Naive thymus-derived CD8-positive, alpha-beta T cell (primary cell): ENCODE measurements around the gene INHBE. TPM values are rescaled to one million over a fixed set of nuclear protein-coding genes. Genes with fewer than 3 reads are reported as not detected.
A peak's percentile ranks its signal among the peaks of the same experiment; 100 is the strongest.
"Not testable (repeated sequence)": the region's sequence is repeated elsewhere in the genome, so short reads cannot be mapped to it uniquely, and the experiment has no call there.

Experiments used
- ATAC-seq, 2 donors: fragments of 150-1000 bp; cut with Tn5 transposase in 1 of 2; sonication (Bioruptor Pico), chemical (Tn5 transposase) in 1 of 2; 1 replicate in 1 of 2; 2 replicates in 1 of 2; pipeline ENCODE4 v1.10.0; 2021; ENCODE audit warnings: mild to moderate bottlenecking in 2 of 2, moderate library complexity in 2 of 2
- POLR2A ChIA-PET: fragments of 350-600 bp; sonication (Branson Sonifier 250); formaldehyde crosslinking; loops from one replicate; lab custom pipeline; 2021; ENCODE audit warnings: antibody characterized with exemption; lab: Charles Lee
- DNase-seq, 10 donors: peaks; one replicate each; pipeline versions ENCODE4 v3.0.0 to v3.0.0-alpha.2; 2020 to 2022
- H3K27ac Mint-ChIP-seq, 10 donors: one replicate each; pipeline ENCODE4 v1.8.0; 2020 to 2022; ENCODE audit warnings: mild to moderate bottlenecking in 10 of 10, mixed read lengths in 10 of 10, moderate library complexity in 4 of 10, inconsistent platforms in 1 of 10
- H3K27me3 Mint-ChIP-seq, 5 donors: one replicate each; pipeline ENCODE4 v1.8.0; 2021 to 2022; ENCODE audit warnings: mixed read lengths in 5 of 5
- H3K36me3 Mint-ChIP-seq, 3 donors: one replicate each; pipeline ENCODE4 v1.8.0; 2020 to 2022; ENCODE audit warnings: mixed read lengths in 3 of 3, mild to moderate bottlenecking in 2 of 3, inconsistent platforms in 1 of 3
- H3K4me1 Mint-ChIP-seq, 4 donors: one replicate each; pipeline ENCODE4 v1.8.0; 2021 to 2022; ENCODE audit warnings: mixed read lengths in 4 of 4
- H3K4me3 Mint-ChIP-seq, 10 donors: one replicate each; pipeline ENCODE4 v1.8.0; 2020 to 2022; ENCODE audit warnings: mild to moderate bottlenecking in 10 of 10, mixed read lengths in 10 of 10, moderate library complexity in 6 of 10, inconsistent platforms in 1 of 10
- H3K9me3 Mint-ChIP-seq, 9 donors: one replicate each; pipeline ENCODE4 v1.8.0; 2020 to 2022; ENCODE audit warnings: mixed read lengths in 9 of 9, mild to moderate bottlenecking in 3 of 9, inconsistent platforms in 1 of 9, moderate library complexity in 1 of 9
- polyA plus RNA-seq, 3 donors: library from polyadenylated mRNA; unstranded; fragments of 300-500 nt; fragmentation: Illumina TruSeq; gene quantifications; one replicate each; pipeline ENCODE4 v1.2.3, GENCODE V29; 2021
- total RNA-seq, 8 experiments: library from RNA in 2 of 8; stranded (reverse) in 2 of 8; gene quantifications; one replicate each; pipeline ENCODE4 v1.2.3 and lab custom pipeline; 2021 to 2026

Gene INHBE
- total and polyA plus RNA-seq, 5 experiments from 2014 or later, result 0.16 TPM; not detected in 4

DNA sequence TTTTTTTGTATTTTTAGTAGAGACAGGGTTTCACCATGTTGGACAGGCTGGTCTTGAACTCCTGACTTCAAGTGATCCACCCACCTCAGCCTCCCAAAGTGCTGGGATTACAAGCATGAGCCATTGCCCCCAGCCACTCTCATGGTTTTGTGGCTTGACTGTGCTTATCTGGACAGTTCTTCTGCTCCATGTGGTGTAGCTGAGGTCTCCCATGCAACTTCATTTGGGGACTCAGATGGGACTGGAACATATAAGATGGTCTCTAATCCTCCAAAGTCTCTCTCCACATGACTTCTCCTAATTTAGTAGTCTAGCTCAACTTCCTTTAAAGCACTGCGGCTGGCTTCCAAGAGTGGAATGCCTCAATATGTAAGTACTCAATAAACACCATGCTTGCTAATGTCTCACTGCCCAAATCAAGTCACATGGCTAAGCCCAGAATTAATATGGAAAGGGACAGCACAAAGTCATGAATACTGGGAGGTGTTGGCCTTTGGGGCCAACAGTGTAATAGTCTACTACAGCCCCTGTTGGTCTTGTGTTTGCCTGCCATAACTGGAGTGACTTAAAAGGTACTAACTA, 13.2 kb upstream of the INHBE start:
- H3K27ac Mint-ChIP-seq, result no peak overlapping the region
- H3K27me3 Mint-ChIP-seq, result peaks cover 0 to 3% (median 3%) of the 10 kb centered on the region in 5 donors
- peaks cover 0 to 8% (median 0%) of the 10 kb centered on the region in 3 donors for H3K36me3 Mint-ChIP-seq
- no peak for ATAC-seq
- DNase-seq, result no peak
- H3K4me3 Mint-ChIP-seq, result no peak overlapping the region
- no peaks in the 10 kb centered on the region for H3K4me1 Mint-ChIP-seq
- peaks cover 0 to 13% (median 8%) of the 10 kb centered on the region in 9 donors for H3K9me3 Mint-ChIP-seq
- POLR2A ChIA-PET, result no interaction called here

GRCh38 chr12:57444337-57444736, 10.8 kb upstream of the INHBE start:
- not testable (repeated sequence) for H3K4me1 Mint-ChIP-seq, ATAC-seq

GRCh38 chr12:57444744-57445143, 10.4 kb upstream of the INHBE start:
- H3K27ac Mint-ChIP-seq, result no peak overlapping the region
- H3K4me1 Mint-ChIP-seq, result no peaks in the 10 kb centered on the region
- POLR2A ChIA-PET, result no interaction called here
- DNase-seq (no peak), ATAC-seq (no peak)
- H3K36me3 Mint-ChIP-seq, result peaks cover 0 to 8% (median 0%) of the 10 kb centered on the region in 3 donors
- H3K4me3 Mint-ChIP-seq, result no peak overlapping the region
- H3K27me3 Mint-ChIP-seq, result peaks cover 0 to 3% (median 3%) of the 10 kb centered on the region in 5 donors
- peaks cover 0 to 13% (median 8%) of the 10 kb centered on the region in 9 donors for H3K9me3 Mint-ChIP-seq

More at GRCh38 chr12:57444337-57444736, 10.8 kb upstream of the INHBE start:
- H3K27me3 Mint-ChIP-seq, H3K4me3 Mint-ChIP-seq, DNase-seq, POLR2A ChIA-PET, H3K36me3 Mint-ChIP-seq: not testable (repeated sequence)
- H3K9me3 Mint-ChIP-seq, result peaks cover 0 to 13% (median 8%) of the 10 kb centered on the region in 9 donors
- H3K27ac Mint-ChIP-seq, result peak overlapping the region in 1 of 10 donors; percentile 32

DNA sequence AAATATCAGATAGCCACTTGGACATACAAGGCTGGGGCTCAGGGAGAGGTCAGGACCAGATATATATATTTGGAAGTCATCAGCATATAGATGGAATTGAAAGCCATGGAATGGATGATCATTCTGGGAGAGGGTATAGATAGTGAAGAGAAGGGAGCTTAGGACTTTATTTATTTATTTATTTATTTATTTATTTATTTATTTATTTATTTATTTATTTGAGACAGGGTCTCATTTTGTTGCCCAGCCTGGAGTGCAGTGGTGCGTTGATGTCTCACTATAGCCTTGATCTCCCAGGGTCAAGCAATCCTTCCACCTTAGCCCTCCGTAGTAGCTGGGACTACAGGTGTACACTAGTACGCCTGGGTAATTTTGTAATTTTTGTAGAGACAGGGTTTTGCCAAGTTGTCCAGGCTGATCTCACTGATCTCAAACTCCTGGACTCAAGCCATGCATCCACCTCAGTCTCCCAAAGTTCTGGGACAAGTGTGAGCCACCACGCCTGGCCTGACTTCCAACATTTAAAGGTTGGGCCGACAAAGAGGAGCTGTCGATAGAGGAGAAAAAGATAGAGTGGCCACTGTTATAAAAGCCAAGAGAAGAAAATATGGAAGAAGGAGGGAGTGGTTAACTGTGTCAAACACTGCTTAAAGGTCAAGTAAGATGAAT, 8.7 kb upstream of the INHBE start:
- H3K4me1 Mint-ChIP-seq, result no peaks in the 10 kb centered on the region
- ATAC-seq (no peak), DNase-seq (no peak)
- H3K27ac Mint-ChIP-seq, result no peak overlapping the region
- peaks cover 0 to 3% (median 0%) of the 10 kb centered on the region in 5 donors for H3K27me3 Mint-ChIP-seq
- POLR2A ChIA-PET, result no interaction called here
- peaks cover 0 to 8% (median 5%) of the 10 kb centered on the region in 9 donors for H3K9me3 Mint-ChIP-seq
- H3K4me3 Mint-ChIP-seq, result no peak overlapping the region
- H3K36me3 Mint-ChIP-seq, result peaks cover 0 to 4% (median 0%) of the 10 kb centered on the region in 3 donors

DNA sequence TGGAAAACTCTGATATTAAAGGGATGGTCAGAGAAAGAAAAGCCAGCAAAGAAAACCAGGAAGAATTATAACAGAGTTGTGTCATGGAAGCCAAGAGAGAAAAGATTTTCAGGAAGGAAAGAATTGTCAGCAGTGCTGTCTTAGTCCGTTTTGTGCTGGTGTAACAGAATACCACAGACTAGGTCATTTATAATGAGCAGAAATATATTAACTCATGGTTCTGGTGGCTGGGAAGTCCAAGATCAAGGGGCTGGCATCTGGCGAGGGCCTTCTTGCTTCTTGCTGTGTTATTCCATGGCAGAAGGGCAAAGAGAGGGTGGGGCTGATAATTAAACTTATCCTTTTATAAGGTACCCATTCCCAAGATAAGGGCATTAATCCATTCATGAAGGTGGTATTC, 6.4 kb upstream of the INHBE start:
- POLR2A ChIA-PET, result no interaction called here
- H3K9me3 Mint-ChIP-seq, result no peaks in the 10 kb centered on the region
- ATAC-seq (no peak), DNase-seq (no peak)
- no peak overlapping the region for H3K27ac Mint-ChIP-seq
- no peaks in the 10 kb centered on the region for H3K4me1 Mint-ChIP-seq
- no peak overlapping the region for H3K4me3 Mint-ChIP-seq
- peaks cover 0 to 3% (median 0%) of the 10 kb centered on the region in 5 donors for H3K27me3 Mint-ChIP-seq
- no peaks in the 10 kb centered on the region for H3K36me3 Mint-ChIP-seq

DNA sequence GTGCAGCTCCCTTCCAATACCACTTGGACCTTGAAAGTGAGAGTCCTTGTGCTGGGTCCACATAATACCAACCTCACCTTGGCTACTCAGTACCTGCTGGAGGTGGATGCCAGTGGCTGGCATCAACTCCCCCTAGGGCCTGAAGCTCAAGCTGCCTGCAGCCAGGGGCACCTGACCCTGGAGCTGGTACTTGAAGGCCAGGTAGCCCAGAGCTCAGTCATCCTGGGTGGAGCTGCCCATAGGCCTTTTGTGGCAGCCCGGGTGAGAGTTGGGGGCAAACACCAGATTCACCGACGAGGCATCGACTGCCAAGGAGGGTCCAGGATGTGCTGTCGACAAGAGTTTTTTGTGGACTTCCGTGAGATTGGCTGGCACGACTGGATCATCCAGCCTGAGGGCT, 5.7 kb upstream of the INHBE start:
- Mint-ChIP-seq H3K36me3 (no peaks in the 10 kb centered on the region), H3K4me1 (no peaks in the 10 kb centered on the region), H3K27me3 (peaks cover 0 to 3% (median 0%) of the 10 kb centered on the region in 5 donors), H3K27ac (no peak overlapping the region), H3K9me3 (no peaks in the 10 kb centered on the region), H3K4me3 (no peak overlapping the region)
- POLR2A ChIA-PET, result no interaction called here
- DNase-seq (no peak), ATAC-seq (no peak)

DNA sequence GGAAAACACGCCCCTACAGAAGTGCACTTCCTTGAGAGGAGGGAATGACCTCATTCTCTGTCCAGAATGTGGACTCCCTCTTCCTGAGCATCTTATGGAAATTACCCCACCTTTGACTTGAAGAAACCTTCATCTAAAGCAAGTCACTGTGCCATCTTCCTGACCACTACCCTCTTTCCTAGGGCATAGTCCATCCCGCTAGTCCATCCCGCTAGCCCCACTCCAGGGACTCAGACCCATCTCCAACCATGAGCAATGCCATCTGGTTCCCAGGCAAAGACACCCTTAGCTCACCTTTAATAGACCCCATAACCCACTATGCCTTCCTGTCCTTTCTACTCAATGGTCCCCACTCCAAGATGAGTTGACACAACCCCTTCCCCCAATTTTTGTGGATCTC, 5.0 kb upstream of the INHBE start:
- Mint-ChIP-seq H3K27me3 (peaks cover 0 to 3% (median 0%) of the 10 kb centered on the region in 5 donors), H3K9me3 (no peaks in the 10 kb centered on the region), H3K4me1 (no peaks in the 10 kb centered on the region), H3K36me3 (no peaks in the 10 kb centered on the region), H3K4me3 (no peak overlapping the region), H3K27ac (peak overlapping the region in 1 of 10 donors; percentile 35)
- POLR2A ChIA-PET, result interaction anchor here (0.6 to 0.8 kb wide), 2 partner anchors 20 to 473 kb away, joined by 3 read pairs; no protein-coding TSS in a partner anchor
- no peak for ATAC-seq
- no peak for DNase-seq

DNA sequence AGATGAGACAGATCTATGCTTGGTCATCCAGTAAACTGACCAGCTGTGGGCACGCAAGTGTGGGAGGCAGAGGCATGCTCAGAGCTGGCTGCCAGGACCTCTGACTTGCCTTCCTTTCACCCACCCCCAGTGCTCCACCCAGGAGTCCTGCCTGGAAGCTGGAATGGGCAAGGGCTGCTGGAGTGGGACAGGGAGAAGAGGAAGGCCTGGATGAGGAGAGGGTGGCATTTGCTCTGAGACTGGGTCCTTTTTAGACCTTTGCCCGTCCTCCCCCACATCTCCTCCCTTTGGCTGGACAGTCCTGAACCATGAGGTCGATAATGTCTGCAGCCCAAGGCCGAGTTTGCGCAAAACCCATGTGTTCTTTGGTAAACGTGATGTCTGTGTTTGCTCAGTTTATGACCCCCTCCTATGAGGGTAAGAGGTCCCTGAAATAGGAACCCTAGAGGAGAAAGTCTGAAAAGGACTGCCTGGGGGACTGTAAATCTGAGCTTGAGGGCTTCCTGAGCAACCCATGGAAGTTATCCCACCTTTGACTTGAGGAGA, 3.8 kb upstream of the INHBE start:
- no peak overlapping the region for H3K27ac Mint-ChIP-seq
- no peak for DNase-seq
- ATAC-seq, result no peak
- H3K27me3 Mint-ChIP-seq, result peaks cover 0 to 3% (median 0%) of the 10 kb centered on the region in 5 donors
- peaks cover 7 to 10% (median 7%) of the 10 kb centered on the region in 4 donors for H3K4me1 Mint-ChIP-seq
- POLR2A ChIA-PET, result interaction anchor here (0.6 kb wide), 1 partner anchor 24 kb away, joined by 3 read pairs; no protein-coding TSS in a partner anchor
- no peaks in the 10 kb centered on the region for H3K9me3 Mint-ChIP-seq
- no peak overlapping the region for H3K4me3 Mint-ChIP-seq
- H3K36me3 Mint-ChIP-seq, result no peaks in the 10 kb centered on the region

DNA sequence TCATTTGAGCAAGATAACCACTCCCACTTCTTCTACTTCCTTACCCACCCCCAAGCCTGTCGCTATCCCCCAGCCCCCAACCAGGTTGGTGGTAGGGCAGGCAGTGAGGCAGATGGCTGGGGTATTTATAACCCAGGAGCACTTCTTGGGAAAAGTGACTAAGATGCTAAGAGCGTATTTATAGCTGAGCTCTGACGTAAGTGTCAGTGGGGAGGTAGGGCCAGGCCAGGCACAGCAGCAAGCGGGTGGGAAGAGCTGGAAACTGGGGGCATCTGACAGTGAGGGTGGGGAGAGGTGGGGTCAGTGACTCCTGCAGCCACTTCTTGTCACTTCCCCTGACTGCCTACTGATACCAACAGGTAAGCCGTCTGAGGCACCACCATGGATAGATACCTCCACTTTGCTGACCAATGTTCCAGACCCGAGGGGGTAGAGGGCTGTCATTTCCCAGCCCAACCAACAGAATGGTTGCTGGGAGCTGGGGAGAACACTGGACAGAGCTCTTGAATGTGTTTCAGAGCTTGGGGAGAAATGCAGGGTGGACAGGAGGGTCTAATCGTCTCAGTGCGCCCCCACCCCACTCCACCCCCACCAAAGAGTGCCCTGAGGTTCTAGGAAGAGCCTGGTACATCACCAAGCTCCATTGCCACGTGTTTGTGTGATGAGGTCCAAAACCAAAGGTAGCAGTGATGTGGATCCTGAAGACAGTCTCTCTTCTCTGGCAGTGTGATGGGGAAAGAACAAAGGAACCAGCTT, 2.7 kb upstream of the INHBE start:
- DNase-seq (no peak), ATAC-seq (no peak)
- H3K27me3 Mint-ChIP-seq, result no peaks in the 10 kb centered on the region
- no peaks in the 10 kb centered on the region for H3K9me3 Mint-ChIP-seq
- H3K4me1 Mint-ChIP-seq, result peaks cover 7 to 14% (median 7%) of the 10 kb centered on the region in 4 donors
- POLR2A ChIA-PET, result interaction anchor here (0.5 to 1.3 kb wide), 4 partner anchors 10 to 191 kb away, joined by 3 read pairs; no protein-coding TSS in a partner anchor
- H3K4me3 Mint-ChIP-seq, result no peak overlapping the region
- H3K27ac Mint-ChIP-seq, result no peak overlapping the region
- no peaks in the 10 kb centered on the region for H3K36me3 Mint-ChIP-seq

- DNase-seq, result peak in 3 of 10 donors; percentile 22 to 64 (median 28)
- Mint-ChIP-seq H3K27me3 (no peaks in the 10 kb centered on the region), H3K36me3 (no peaks in the 10 kb centered on the region), H3K4me1 (peaks cover 7 to 14% (median 8%) of the 10 kb centered on the region in 4 donors), H3K9me3 (no peaks in the 10 kb centered on the region), H3K4me3 (no peak overlapping the region), H3K27ac (no peak overlapping the region)
- POLR2A ChIA-PET, result interaction anchor here (0.6 to 1.3 kb wide), 6 partner anchors 24 to 218 kb away, joined by 3 read pairs; no protein-coding TSS in a partner anchor
- ATAC-seq, result peak; percentile 29 to 33
Observed at GRCh38 chr12:57452937-57453509, 2.1 kb upstream of the INHBE start.

GRCh38 chr12:57454213-57454565, 918 bp upstream of the INHBE start:
- ATAC-seq, result no peak

More at GRCh38 chr12:57454213-57454565, 918 bp upstream of the INHBE start:
- POLR2A ChIA-PET, result no interaction called here
- H3K4me3 Mint-ChIP-seq, result no peak overlapping the region
- DNase-seq, result no peak
- H3K4me1 Mint-ChIP-seq, result peaks cover 13 to 21% (median 18%) of the 10 kb centered on the region in 4 donors
- no peaks in the 10 kb centered on the region for H3K9me3 Mint-ChIP-seq
- H3K27me3 Mint-ChIP-seq, result no peaks in the 10 kb centered on the region
- H3K36me3 Mint-ChIP-seq, result no peaks in the 10 kb centered on the region
- H3K27ac Mint-ChIP-seq, result peak overlapping the region in 1 of 10 donors; percentile 17
